ENCODE data around the gene HOXB3. TPM values are rescaled to one million over a fixed set of nuclear protein-coding genes. Genes with fewer than 3 reads are reported as not detected.
A peak's percentile ranks its signal among the peaks of the same experiment; 100 is the strongest.

The HOXB3 gene
- polyA plus RNA-seq, 1 of the 3 experiments (the other 2 are of a cell fraction), result 0.46 TPM

GRCh38 chr17:48555258-48556228 lies 34.5 kb downstream of the HOXB3 start:
- H3K27me3 ChIP-seq (ENCODE audit: insufficient read depth), result peaks cover 97% of the 10 kb centered on the region
- no peaks in the 10 kb centered on the region for H3K9me2 ChIP-seq
- 22% methylated on average over 36 of the region's 36 CpGs for WGBS (ENCODE audit: low lambda C conversion rate)
- 0 out of 2 replicates have a peak overlapping the region, but pooled peaks have one; percentile 56 for H2AFZ ChIP-seq (ENCODE audit: low read depth)
- no peak for DNase-seq
- peak overlapping the region; percentile 38; the same call in 1 of the 2 replicates for H3K4me2 ChIP-seq
- peaks cover 2% of the 10 kb centered on the region; the same call in 1 of the 2 replicates for H4K20me1 ChIP-seq (ENCODE audit: insufficient read depth)
- ChIA-PET CTCF (interaction anchor here (1.3 to 2.0 kb wide), 3 partner anchors 38 to 203 kb away, joined by 3 to 10 read pairs (median 4); no protein-coding TSS in a partner anchor), POLR2A (no interaction called here)
- no peaks in the 10 kb centered on the region for H3K36me3 ChIP-seq (replicated peaks in 1 of 2; ENCODE audit: control insufficient read depth in 1 of 2, insufficient read depth in 2 of 2, low read length in 1 of 2)
- peak; percentile 84; the same call in 1 of the 2 replicates for TF ChIP-seq EZH2phosphoT487 (IDR thresholded peaks at IDR 0.05; ENCODE audit: borderline replicate concordance, low read depth)
- no peak for TF ChIP-seq FOXM1 (IDR thresholded peaks at IDR 0.05; ENCODE audit: low read depth)
- peak; percentile 23; the same call in 1 of the 2 replicates for TF ChIP-seq PBX3 (IDR thresholded peaks at IDR 0.05)
- no peaks in the 10 kb centered on the region for H3K4me1 ChIP-seq (ENCODE audit: control insufficient read depth in 1 of 2, insufficient read depth in 2 of 2, low read depth in 1 of 2, low read length in 1 of 2)
- no peak overlapping the region for H3K9ac ChIP-seq
- no peak overlapping the region for H3K27ac ChIP-seq (ENCODE audit: low read depth in 2 of 2, low read length in 1 of 2)
- no peaks in the 10 kb centered on the region for H3K79me2 ChIP-seq (ENCODE audit: insufficient read depth)
- no peaks in the 10 kb centered on the region for H3F3A ChIP-seq (replicated peaks; ENCODE audit: insufficient read depth)
- no peak overlapping the region for H3K4me3 ChIP-seq (ENCODE audit: low read depth in 2 of 2, low read length in 1 of 2)
- H3K9me3 ChIP-seq, result no peaks in the 10 kb centered on the region

GRCh38 chr17:48554412-48555257 lies 35.4 kb downstream of the HOXB3 start:
- Histone ChIP-seq H4K20me1 (ENCODE audit: insufficient read depth) (peaks cover 2% of the 10 kb centered on the region; the same call in 1 of the 2 replicates), H2AFZ (ENCODE audit: low read depth) (0 out of 2 replicates have a peak overlapping the region, but pooled peaks have one; percentile 56), H3K9me3 (no peaks in the 10 kb centered on the region), H3K4me3 (ENCODE audit: low read depth in 2 of 2, low read length in 1 of 2) (no peak overlapping the region), H3K27me3 (ENCODE audit: insufficient read depth) (peaks cover 97% of the 10 kb centered on the region), H3F3A (replicated peaks; ENCODE audit: insufficient read depth) (no peaks in the 10 kb centered on the region), H3K4me1 (ENCODE audit: control insufficient read depth in 1 of 2, insufficient read depth in 2 of 2, low read depth in 1 of 2, low read length in 1 of 2) (no peaks in the 10 kb centered on the region), H3K79me2 (ENCODE audit: insufficient read depth) (no peaks in the 10 kb centered on the region), H3K4me2 (peak overlapping the region; percentile 38; the same call in 1 of the 2 replicates), H3K9ac (peak overlapping the region; percentile 16; the same call in 1 of the 2 replicates), H3K27ac (ENCODE audit: low read depth in 2 of 2, low read length in 1 of 2) (no peak overlapping the region), H3K36me3 (replicated peaks in 1 of 2; ENCODE audit: control insufficient read depth in 1 of 2, insufficient read depth in 2 of 2, low read length in 1 of 2) (no peaks in the 10 kb centered on the region), H3K9me2 (no peaks in the 10 kb centered on the region)
- TF ChIP-seq REST (IDR thresholded peaks at IDR 0.05; ENCODE audit: low read depth, low read length), result no peak
- peak; percentile 90; the same call in 1 of the 2 replicates for TF ChIP-seq EZH2phosphoT487 (IDR thresholded peaks at IDR 0.05; ENCODE audit: borderline replicate concordance, low read depth)
- ChIA-PET CTCF (interaction anchor here (1.3 to 2.0 kb wide), 2 partner anchors 38 to 202 kb away, joined by 3 to 10 read pairs; no protein-coding TSS in a partner anchor), POLR2A (no interaction called here)
- 7% methylated on average over 44 of the region's 44 CpGs for whole genome bisulfite sequencing (ENCODE audit: low lambda C conversion rate)
- DNase-seq, result no peak
